GM18870 (cell line): ENCODE measurements around the gene MSRB2.

Source experiments
- ATAC-seq: cut with Tn5 transposase; IDR thresholded peaks from one replicate; pipeline ENCODE4 v1.9.1; 2021; ENCODE audit warnings: moderate library complexity; ENCODE audit not compliant: unreplicated experiment

The MSRB2 gene

GRCh38 chr10:23110722-23111516 is 15.5 kb downstream of the MSRB2 start:
- ATAC-seq: no peak

GRCh38 chr10:23111517-23112286 is 16.3 kb downstream of the MSRB2 start:
- ATAC-seq: no peak

- ATAC-seq: no peak
Measured at GRCh38 chr10:23114228-23114850, 19.0 kb downstream of the MSRB2 start.

GRCh38 chr10:23116486-23117205 is 21.3 kb downstream of the MSRB2 start:
- ATAC-seq: no peak

GRCh38 chr10:23120001-23120934 is 24.9 kb downstream of the MSRB2 start:
- ATAC-seq: no peak

GRCh38 chr10:23121135-23121534 is 25.8 kb downstream of the MSRB2 start:
- no peak for ATAC-seq

- no peak for ATAC-seq
Measured at GRCh38 chr10:23136462-23136861, 41.1 kb downstream of the MSRB2 start.

- no peak for ATAC-seq
Measured at GRCh38 chr10:23139677-23140076, 44.3 kb downstream of the MSRB2 start.

GRCh38 chr10:23141995-23142394 is 46.6 kb downstream of the MSRB2 start:
- ATAC-seq: no peak

GRCh38 chr10:23146258-23146657 is 50.9 kb downstream of the MSRB2 start:
- ATAC-seq: no peak

GRCh38 chr10:23147035-23147434 is 51.7 kb downstream of the MSRB2 start:
- ATAC-seq: no peak

- no peak for ATAC-seq
Measured at GRCh38 chr10:23148214-23148613, 52.8 kb downstream of the MSRB2 start.

GRCh38 chr10:23150091-23150490 is 54.7 kb downstream of the MSRB2 start:
- no peak for ATAC-seq

GRCh38 chr10:23150610-23151009 is 55.2 kb downstream of the MSRB2 start:
- no peak for ATAC-seq

- ATAC-seq: no peak
Measured at GRCh38 chr10:23151071-23151470, 55.7 kb downstream of the MSRB2 start.

- no peak for ATAC-seq
Measured at GRCh38 chr10:23155169-23155568, 59.8 kb downstream of the MSRB2 start.

- no peak for ATAC-seq
Measured at GRCh38 chr10:23156447-23157150, 61.2 kb downstream of the MSRB2 start.

- no peak for ATAC-seq
Measured at GRCh38 chr10:23157239-23157681, 61.9 kb downstream of the MSRB2 start.

GRCh38 chr10:23157691-23158369 is 62.5 kb downstream of the MSRB2 start:
- ATAC-seq: peak; percentile 45
